Gastroesophageal sphincter (tissue), 4 donors: Measurements from ENCODE around the gene SLC26A5. TPM values are rescaled to one million over a fixed set of nuclear protein-coding genes. Genes with fewer than 3 reads are reported as not detected.
"Not testable (repeated sequence)": the region's sequence is repeated elsewhere in the genome, so short reads cannot be mapped to it uniquely, and the experiment has no call there.

Experiments
- ATAC-seq: fragments of 150-250 bp; one replicate; pipeline ENCODE4 v1.9.1; 2016; ENCODE audit warnings: mild to moderate bottlenecking, moderate library complexity
- H3K27ac ChIP-seq, 4 donors: fragments of 200-600 bp; sonication (generic) in 3 of 4; 1 replicate in 3 of 4; 2 replicates in 1 of 4; pipeline ENCODE4 v1.5.1; 2016 to 2019
- H3K27me3 ChIP-seq: fragments of 200-600 bp; sonication (generic); one replicate; pipeline ENCODE4 v1.5.1; 2019
- H3K36me3 ChIP-seq, 2 donors: fragments of 200-600 bp; sonication (generic); one replicate each; pipeline ENCODE4 v1.5.1; 2019; ENCODE audit warnings: control low read depth in 1 of 2
- H3K4me1 ChIP-seq, 3 donors: fragments of 200-600 bp; sonication (generic); 1 replicate in 2 of 3; 2 replicates in 1 of 3; pipeline ENCODE4 v1.5.1; 2016 to 2019; ENCODE audit warnings: control low read depth in 2 of 3
- H3K4me3 ChIP-seq, 2 donors: fragments of 200-600 bp; sonication (generic); one replicate each; pipeline ENCODE4 v1.5.1; 2019; ENCODE audit warnings: mild to moderate bottlenecking in 1 of 2, moderate library complexity in 1 of 2
- H3K9me3 ChIP-seq, 3 donors: fragments of 200-600 bp; sonication (generic); one replicate each; pipeline ENCODE4 v1.5.1; 2017 to 2019; ENCODE audit warnings: control low read depth in 2 of 3
- EP300 ChIP-seq: sonication (generic); formaldehyde crosslinking; IDR thresholded peaks from one replicate; pipeline ENCODE4 v1.6.1; 2017; ENCODE audit warnings: antibody characterized with exemption, mild to moderate bottlenecking
- POLR2A ChIP-seq, 2 donors: fragments of 450-650 bp; IDR thresholded peaks; one replicate each; pipeline ENCODE4 v1.6.1; 2017; ENCODE audit warnings: antibody characterized with exemption in 2 of 2, mild to moderate bottlenecking in 2 of 2, moderate library complexity in 1 of 2
- POLR2AphosphoS5 ChIP-seq: sonication (generic); formaldehyde crosslinking; IDR thresholded peaks from one replicate; pipeline ENCODE4 v1.6.1; 2017; ENCODE audit warnings: antibody characterized with exemption
- whole genome bisulfite sequencing, 2 donors: methylation state at CpG; one replicate each; pipeline ENCODE4 v1.1.5; 2018; ENCODE audit warnings: low coverage in 1 of 2; 5-methylcytosine and 5-hydroxymethylcytosine counted together
- total RNA-seq, 4 donors: library from RNA; depleted of rRNA; stranded (reverse); fragments of >200 nt; gene quantifications; one replicate each; pipeline ENCODE4 v1.1.0, GENCODE V29; 2016
- TF ChIP-seq, protein P1 (sequence below), 4 experiments: fragments of 200-600 bp in 2 of 4; fragments of 450-650 bp in 2 of 4; sonication (generic) in 1 of 4; IDR thresholded peaks; one replicate each; pipeline ENCODE4 v1.5.1; 2017 to 2019; ENCODE audit warnings: antibody characterized with exemption in 4 of 4, mild to moderate bottlenecking in 2 of 4, moderate library complexity in 2 of 4

The SLC26A5 gene
- total RNA-seq, 4 donors from 2014 or later: 0.13 to 0.16 TPM; not detected in 2

DNA sequence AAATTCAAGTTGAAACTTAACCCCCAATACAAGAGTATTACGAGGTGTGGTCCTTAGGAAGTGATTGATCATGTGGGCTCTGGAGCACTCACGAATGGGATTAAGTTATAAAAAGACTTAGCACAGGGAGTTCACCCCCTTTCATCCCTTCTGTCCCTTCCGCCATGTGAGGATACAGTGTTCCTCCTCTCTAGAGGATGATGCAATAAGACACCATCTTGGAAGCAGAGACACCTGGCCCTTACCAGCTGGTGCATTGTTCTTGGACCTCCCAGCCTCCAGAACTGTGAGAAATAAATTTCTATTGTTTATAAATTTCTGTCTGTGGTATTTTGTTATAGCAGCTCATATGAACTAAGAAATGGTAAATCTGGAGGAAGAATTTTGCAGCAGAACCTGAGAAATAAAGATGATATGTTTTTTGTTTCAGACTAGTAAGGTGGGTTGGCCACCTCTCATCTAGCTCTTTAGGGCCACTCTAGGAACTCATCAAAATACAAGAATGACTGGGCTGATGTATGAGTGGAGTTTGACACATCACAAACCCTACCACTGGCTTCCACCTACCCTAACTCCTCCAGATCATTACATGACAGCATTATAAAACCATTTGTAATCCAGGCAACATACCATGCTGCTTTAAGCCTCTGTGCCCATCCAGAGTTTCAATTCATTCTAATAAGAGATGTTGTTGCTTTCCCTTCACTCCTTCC is 22.4 kb downstream of the SLC26A5 start:
- Histone ChIP-seq H3K27ac (no peak overlapping the region), H3K27me3 (no peaks in the 10 kb centered on the region), H3K36me3 (no peaks in the 10 kb centered on the region), H3K4me3 (no peak overlapping the region), H3K4me1 (no peaks in the 10 kb centered on the region), H3K9me3 (no peaks in the 10 kb centered on the region)
- ATAC-seq: no peak
- 61 to 65% methylated on average over 2 to 3 of the region's 3 CpGs for WGBS, 2 donors
- TF ChIP-seq EP300 (no peak), POLR2AphosphoS5 (no peak), POLR2A (IDR thresholded peaks at IDR 0.05) (no peak)
- TF ChIP-seq, protein P1, sequence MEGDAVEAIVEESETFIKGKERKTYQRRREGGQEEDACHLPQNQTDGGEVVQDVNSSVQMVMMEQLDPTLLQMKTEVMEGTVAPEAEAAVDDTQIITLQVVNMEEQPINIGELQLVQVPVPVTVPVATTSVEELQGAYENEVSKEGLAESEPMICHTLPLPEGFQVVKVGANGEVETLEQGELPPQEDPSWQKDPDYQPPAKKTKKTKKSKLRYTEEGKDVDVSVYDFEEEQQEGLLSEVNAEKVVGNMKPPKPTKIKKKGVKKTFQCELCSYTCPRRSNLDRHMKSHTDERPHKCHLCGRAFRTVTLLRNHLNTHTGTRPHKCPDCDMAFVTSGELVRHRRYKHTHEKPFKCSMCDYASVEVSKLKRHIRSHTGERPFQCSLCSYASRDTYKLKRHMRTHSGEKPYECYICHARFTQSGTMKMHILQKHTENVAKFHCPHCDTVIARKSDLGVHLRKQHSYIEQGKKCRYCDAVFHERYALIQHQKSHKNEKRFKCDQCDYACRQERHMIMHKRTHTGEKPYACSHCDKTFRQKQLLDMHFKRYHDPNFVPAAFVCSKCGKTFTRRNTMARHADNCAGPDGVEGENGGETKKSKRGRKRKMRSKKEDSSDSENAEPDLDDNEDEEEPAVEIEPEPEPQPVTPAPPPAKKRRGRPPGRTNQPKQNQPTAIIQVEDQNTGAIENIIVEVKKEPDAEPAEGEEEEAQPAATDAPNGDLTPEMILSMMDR (IDR thresholded peaks at IDR 0.05): no peak

DNA sequence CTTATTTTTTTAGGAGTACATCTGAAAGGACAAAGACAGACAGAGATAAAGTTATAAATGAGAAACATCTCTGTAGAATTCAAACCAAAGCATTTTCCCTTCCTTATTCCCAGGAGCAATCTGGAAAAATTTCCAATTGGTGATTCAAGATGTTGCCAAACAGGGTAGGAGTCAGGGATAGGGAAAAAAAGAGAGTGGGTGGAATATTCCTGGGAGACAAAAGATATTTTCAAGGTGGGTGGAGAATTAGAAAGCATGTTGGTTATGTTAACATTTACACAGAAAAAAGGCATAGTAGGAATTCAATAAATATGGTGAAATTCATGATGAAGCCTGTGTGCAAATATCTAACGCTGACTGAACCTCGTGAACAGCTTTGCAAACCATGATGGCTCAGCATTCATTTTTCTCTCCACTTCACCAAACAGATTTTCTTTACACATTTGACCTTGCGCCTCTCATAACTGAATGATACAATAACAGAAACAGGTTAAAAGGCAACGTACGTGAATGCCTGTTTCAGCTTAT is 25.1 kb downstream of the SLC26A5 start:
- no peaks in the 10 kb centered on the region for H3K4me1 ChIP-seq
- ATAC-seq: no peak
- no peak overlapping the region for H3K4me3 ChIP-seq
- H3K27me3 ChIP-seq: peaks cover 6% of the 10 kb centered on the region
- no peaks in the 10 kb centered on the region for H3K36me3 ChIP-seq
- H3K27ac ChIP-seq: no peak overlapping the region
- TF ChIP-seq POLR2A (IDR thresholded peaks at IDR 0.05) (no peak), EP300 (no peak)
- TF ChIP-seq, protein P1 (IDR thresholded peaks at IDR 0.05): no peak
- 73 to 84% methylated on average over 5 of the region's 5 CpGs for WGBS, 2 donors
- H3K9me3 ChIP-seq: no peaks in the 10 kb centered on the region

DNA sequence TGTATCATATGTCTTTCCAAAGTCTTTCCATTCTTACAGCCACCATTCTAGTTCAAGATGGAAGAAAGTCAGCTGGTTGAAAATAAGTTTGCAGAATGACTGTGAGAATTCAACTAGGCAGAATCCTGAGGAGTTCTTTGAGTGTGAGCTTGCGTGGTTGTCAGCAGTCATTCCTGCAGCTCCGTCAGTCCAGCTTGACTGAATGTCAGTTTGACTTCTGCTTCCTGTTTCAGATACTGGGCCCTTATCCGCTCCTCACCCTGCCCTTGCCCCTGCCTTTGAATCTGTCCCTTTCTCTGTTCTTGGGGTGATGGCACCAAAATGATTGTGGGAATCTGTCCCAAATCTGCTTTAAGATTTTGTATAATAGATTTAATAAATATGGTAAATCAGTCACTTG is 27.8 kb downstream of the SLC26A5 start:
- Histone ChIP-seq H3K4me1 (no peaks in the 10 kb centered on the region), H3K9me3 (no peaks in the 10 kb centered on the region), H3K36me3 (no peaks in the 10 kb centered on the region), H3K4me3 (no peak overlapping the region), H3K27ac (no peak overlapping the region), H3K27me3 (peaks cover 6% of the 10 kb centered on the region)
- WGBS, 2 donors: 83 to 84% methylated on average over 1 to 3 of the region's 3 CpGs
- TF ChIP-seq, protein P1 (IDR thresholded peaks at IDR 0.05): no peak
- TF ChIP-seq EP300 (no peak), POLR2A (IDR thresholded peaks at IDR 0.05) (no peak), POLR2AphosphoS5 (no peak)
- no peak for ATAC-seq

DNA sequence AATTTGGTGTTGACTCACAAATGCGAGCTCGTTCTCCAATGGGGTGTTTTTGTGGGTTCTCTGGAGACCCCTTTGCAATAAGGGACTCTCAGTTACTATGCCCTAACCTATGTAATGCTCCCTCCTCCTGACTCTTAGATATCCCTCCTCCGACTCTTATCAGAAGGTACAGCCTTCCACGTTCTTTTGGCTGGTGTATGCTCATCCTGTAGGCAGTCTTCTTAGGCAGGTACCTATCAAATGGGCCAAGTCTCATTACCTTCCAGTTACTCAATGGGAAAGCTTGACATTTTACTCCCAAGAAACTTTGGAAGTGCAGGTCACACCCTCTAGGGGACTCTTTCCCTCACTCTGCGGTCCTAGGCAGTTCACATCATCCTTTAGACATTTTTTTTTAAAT is 32.6 kb downstream of the SLC26A5 start:
- 80 to 91% methylated on average over 4 of the region's 5 CpGs for WGBS, 2 donors
- TF ChIP-seq POLR2A (IDR thresholded peaks at IDR 0.05) (no peak), EP300 (no peak), POLR2AphosphoS5 (no peak)
- TF ChIP-seq, protein P1 (IDR thresholded peaks at IDR 0.05): no peak
- Histone ChIP-seq H3K27ac (no peak overlapping the region), H3K27me3 (peaks cover 6% of the 10 kb centered on the region), H3K4me1 (no peaks in the 10 kb centered on the region), H3K9me3 (no peaks in the 10 kb centered on the region), H3K36me3 (no peaks in the 10 kb centered on the region), H3K4me3 (no peak overlapping the region)
- ATAC-seq: no peak

DNA sequence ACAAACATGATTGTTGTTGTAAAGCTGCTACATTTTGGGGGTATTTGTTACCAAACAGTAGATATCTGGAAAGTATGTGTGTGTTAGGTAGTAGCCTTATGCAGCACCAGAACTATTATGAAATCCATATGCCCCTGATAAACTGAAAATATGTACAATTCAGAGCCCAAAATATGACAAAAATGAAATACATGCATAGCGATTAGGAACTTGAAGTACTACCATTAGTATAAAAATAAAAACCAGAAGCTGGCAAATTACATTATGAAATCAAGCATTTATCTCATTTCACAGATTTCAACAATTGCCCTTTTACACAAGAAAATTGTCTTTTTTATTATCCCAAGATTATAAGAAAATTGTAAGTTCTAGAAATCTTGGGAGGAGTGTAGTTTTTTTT is 33.9 kb downstream of the SLC26A5 start:
- Histone ChIP-seq H3K27me3 (no peaks in the 10 kb centered on the region), H3K9me3 (no peaks in the 10 kb centered on the region), H3K4me1 (no peaks in the 10 kb centered on the region), H3K36me3 (no peaks in the 10 kb centered on the region), H3K4me3 (no peak overlapping the region), H3K27ac (no peak overlapping the region)
- 76 to 81% methylated on average over 1 of the region's 1 CpG for WGBS, 2 donors
- ATAC-seq: no peak
- TF ChIP-seq POLR2AphosphoS5 (no peak), EP300 (no peak), POLR2A (IDR thresholded peaks at IDR 0.05) (no peak)
- TF ChIP-seq, protein P1 (IDR thresholded peaks at IDR 0.05): no peak

DNA sequence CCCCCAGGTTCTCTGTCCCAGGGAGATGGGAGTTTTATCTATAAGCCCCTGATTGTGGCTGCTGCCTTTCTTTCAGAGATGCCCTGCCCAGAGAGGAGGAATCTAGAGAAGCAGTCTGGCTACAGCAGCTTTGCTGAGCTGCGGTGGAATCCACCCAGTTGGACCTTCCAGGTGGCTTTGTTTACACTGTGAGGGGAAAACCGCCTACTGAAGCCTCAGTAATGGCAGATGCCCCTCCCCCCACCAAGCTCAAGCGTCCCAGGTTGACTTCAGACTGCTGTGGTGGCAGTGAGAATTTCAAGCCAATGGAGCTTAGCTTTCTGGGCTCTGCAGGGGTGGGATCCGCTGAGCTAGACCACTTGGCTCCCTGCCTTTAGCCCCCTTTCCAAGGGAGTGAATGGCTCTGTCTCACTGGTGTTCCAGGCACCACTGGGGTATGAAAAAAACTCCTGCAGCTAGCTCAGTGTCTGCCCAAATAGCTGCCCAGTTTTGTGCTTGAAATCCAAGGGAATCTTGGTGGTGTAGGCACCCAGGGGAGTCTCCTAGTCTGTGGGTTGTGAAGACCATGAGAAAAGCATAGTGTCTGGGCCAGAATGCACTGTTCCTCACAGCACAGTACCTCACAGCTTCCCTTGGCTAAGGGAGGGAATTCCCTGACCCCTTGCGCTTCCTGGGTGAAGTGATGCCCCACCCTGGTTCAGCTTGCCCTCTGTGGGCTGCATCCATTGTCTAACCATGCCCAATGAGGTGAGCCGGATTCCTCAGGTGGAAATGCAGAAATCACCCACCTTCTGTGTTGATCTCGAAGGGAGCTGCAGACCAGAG is 40.0 kb downstream of the SLC26A5 start:
- not testable (repeated sequence) for H3K36me3 ChIP-seq, H3K4me3 ChIP-seq, H3K9me3 ChIP-seq, H3K4me1 ChIP-seq, H3K27ac ChIP-seq, ATAC-seq
- WGBS, 2 donors: 0 to 68% methylated on average over 1 to 4 of the region's 7 CpGs
- peaks cover 14% of the 10 kb centered on the region for H3K27me3 ChIP-seq

DNA sequence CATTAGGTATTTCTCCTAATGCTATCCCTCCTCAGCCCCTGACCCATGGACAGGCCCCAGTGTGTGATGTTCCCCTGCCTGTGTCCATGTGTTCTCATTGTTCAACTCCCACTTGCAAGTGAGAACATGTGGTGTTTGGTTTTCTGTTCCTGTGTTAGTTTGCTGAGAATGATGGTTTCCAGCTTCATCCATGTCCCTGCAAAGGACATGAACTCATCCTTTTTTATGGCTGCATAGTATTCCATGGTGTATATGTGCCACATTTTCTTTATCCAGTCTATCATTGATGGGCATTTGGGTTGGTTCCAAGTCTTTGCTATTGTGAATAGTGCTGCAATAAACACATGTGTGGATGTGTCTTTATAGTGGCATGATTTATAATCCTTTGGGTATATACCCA is 46.3 kb downstream of the SLC26A5 start:
- not testable (repeated sequence) for H3K27me3 ChIP-seq, H3K4me1 ChIP-seq, ATAC-seq, H3K27ac ChIP-seq, H3K4me3 ChIP-seq, H3K36me3 ChIP-seq, H3K9me3 ChIP-seq
